HepG2 (cell line): ENCODE results near the gene CES2.

Source experiments
- CTCF ChIP-seq: sonication (generic); formaldehyde crosslinking; IDR thresholded peaks from 2 replicates; pipeline ENCODE4 v1.5.0; 2020; ENCODE audit warnings: mild to moderate bottlenecking, missing genetic modification reagents, moderate library complexity
- MEIS2 ChIP-seq: sonication (generic); formaldehyde crosslinking; IDR thresholded peaks from 2 replicates; pipeline ENCODE4 v1.9.0; 2021; ENCODE audit warnings: mild to moderate bottlenecking, missing genetic modification reagents
- NFE2L2 ChIP-seq: fragments of 150-350 bp; IDR thresholded peaks from 2 replicates; pipeline ENCODE4 v1.6.1; 2014; ENCODE audit warnings: low read length
- POLR2A ChIP-seq, 2 experiments: IDR thresholded peaks; 2 replicates each; pipeline ENCODE4 v1.6.1; 2011; ENCODE audit warnings: low read depth in 2 of 2, low read length in 2 of 2, mild to moderate bottlenecking in 1 of 2, moderate library complexity in 1 of 2; ENCODE audit not compliant: insufficient read depth in 1 of 2
- PRDM15 ChIP-seq: sonication (generic); formaldehyde crosslinking; IDR thresholded peaks from 2 replicates; pipeline ENCODE4 v1.4.0; 2020; ENCODE audit warnings: missing genetic modification reagents
- REST ChIP-seq, 2 experiments: IDR thresholded peaks; 2 replicates each; pipeline ENCODE4 v1.6.1; 2011 to 2012; ENCODE audit warnings: low read length in 2 of 2, borderline replicate concordance in 1 of 2, low read depth in 1 of 2, mild to moderate bottlenecking in 1 of 2, moderate library complexity in 1 of 2
- STAT5B ChIP-seq: sonication (generic); formaldehyde crosslinking; IDR thresholded peaks from 2 replicates; pipeline ENCODE4 v1.4.0; 2020; ENCODE audit warnings: missing genetic modification reagents
- TP53 ChIP-seq: sonication (generic); formaldehyde crosslinking; conservative IDR thresholded peaks from 2 replicates; pipeline ENCODE4 v1.4.0; 2020; ENCODE audit warnings: missing genetic modification reagents
- ZBTB7A ChIP-seq: sonication (generic); formaldehyde crosslinking; IDR thresholded peaks from 2 replicates; pipeline ENCODE4 v1.8.0; 2022; ENCODE audit warnings: mild to moderate bottlenecking, missing genetic modification reagents
- ZNF543 ChIP-seq: sonication (generic); formaldehyde crosslinking; IDR thresholded peaks from 2 replicates; pipeline ENCODE4 v1.4.0; 2020; ENCODE audit warnings: mild to moderate bottlenecking, missing genetic modification reagents
- ZNF572 ChIP-seq: sonication (generic); formaldehyde crosslinking; IDR thresholded peaks from 2 replicates; pipeline ENCODE4 v1.5.1; 2020; ENCODE audit warnings: mild to moderate bottlenecking, missing genetic modification reagents

GRCh38 chr16:66959704-66960161 lies 24.4 kb downstream of the CES2 start:
- TF ChIP-seq POLR2A (IDR thresholded peaks at IDR 0.05; ENCODE audit: insufficient read depth in 1 of 2, low read depth in 2 of 2, low read length in 2 of 2), result no peak
- TF ChIP-seq PRDM15, result no peak
- TF ChIP-seq STAT5B (CRISPR knock-in tag), result no peak
- no peak for TF ChIP-seq ZNF543 (CRISPR knock-in tag)
- TF ChIP-seq TP53 (CRISPR knock-in tag), result no peak
- TF ChIP-seq REST (IDR thresholded peaks at IDR 0.05; ENCODE audit: borderline replicate concordance in 1 of 2, low read depth in 1 of 2, low read length in 2 of 2), result no peak
- TF ChIP-seq ZBTB7A (CRISPR knock-in tag), result no peak
- no peak for TF ChIP-seq MEIS2 (CRISPR knock-in tag)
- no peak for TF ChIP-seq ZNF572
- no peak for TF ChIP-seq NFE2L2
- TF ChIP-seq CTCF (CRISPR knock-in tag), result no peak
